ENCODE data around the gene MANBA. TPM values are rescaled to one million over a fixed set of nuclear protein-coding genes. Genes with fewer than 3 reads are reported as not detected.

Gene MANBA
- polyA plus RNA-seq (ENCODE audit: insufficient read length in 12 of 12): 10 to 100 TPM in 9 of 12 donors, 1 to 10 TPM in 2, not detected in 1; 8.7 to 16.5 (median 11.3) TPM
- long read RNA-seq, donor 1, transcript MANBA-201 (17 exons, 3,361 nt): major isoform, 5 of 13 reads
- long read RNA-seq, donor 1, partial matches to known transcripts: 8 of 13 reads
- long read RNA-seq, donor 1, other reads (novel, unspliced or antisense): 0 of 13 reads
- long read RNA-seq, donor 2, partial matches to known transcripts: 0 of 1 reads
- long read RNA-seq, donor 2, other reads (novel, unspliced or antisense): 0 of 1 reads
- long read RNA-seq, donor 3: 0 reads
- long read RNA-seq, donor 4: 0 reads
- long read RNA-seq, donor 5, partial matches to known transcripts: 9 of 12 reads
- long read RNA-seq, donor 5, other reads (novel, unspliced or antisense): 0 of 12 reads
- long read RNA-seq, donor 6: 0 reads
- long read RNA-seq, donor 7, partial matches to known transcripts: 0 of 2 reads
- long read RNA-seq, donor 7, other reads (novel, unspliced or antisense): 0 of 2 reads
- long read RNA-seq, donor 8, partial matches to known transcripts: 19 of 20 reads
- long read RNA-seq, donor 8, other reads (novel, unspliced or antisense): 0 of 20 reads
- long read RNA-seq, donor 9, partial matches to known transcripts: 5 of 6 reads
- long read RNA-seq, donor 9, other reads (novel, unspliced or antisense): 0 of 6 reads
- long read RNA-seq, donor 10, partial matches to known transcripts: 7 of 8 reads
- long read RNA-seq, donor 10, other reads (novel, unspliced or antisense): 0 of 8 reads
- long read RNA-seq, donor 11, partial matches to known transcripts: 5 of 6 reads
- long read RNA-seq, donor 11, other reads (novel, unspliced or antisense): 0 of 6 reads

DNA sequence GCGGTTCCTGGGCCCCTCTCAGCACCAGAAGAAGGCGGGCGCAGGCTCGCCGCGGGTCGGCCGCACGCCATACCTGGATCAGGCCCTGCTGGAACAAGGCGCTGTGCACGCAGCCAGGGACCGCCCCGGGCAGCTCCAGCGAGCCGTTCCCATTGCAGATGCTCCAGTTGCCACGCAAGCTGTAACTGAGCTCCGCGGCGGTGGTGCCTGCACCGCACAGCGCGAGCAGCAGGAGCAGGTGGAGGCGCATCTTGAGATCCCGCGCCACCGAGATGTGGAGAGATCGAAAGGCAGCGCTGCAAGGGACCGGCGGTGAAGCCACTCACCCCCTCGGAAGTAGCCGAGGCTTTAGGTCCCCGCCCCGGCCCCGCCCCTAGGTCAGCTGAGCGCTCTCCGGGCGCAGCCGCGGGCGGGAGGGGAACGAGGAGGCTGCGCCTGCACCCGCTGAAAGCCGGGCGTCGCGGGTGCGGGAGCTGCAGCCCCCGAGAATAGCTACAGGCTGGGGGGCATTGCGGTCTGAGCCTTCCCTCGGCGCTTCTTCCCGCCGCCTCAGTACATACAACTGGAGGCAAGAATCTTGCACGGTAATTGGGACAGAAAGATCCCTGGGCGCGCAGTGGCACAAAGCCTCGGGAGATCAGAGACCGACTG, at the start of gene MANBA:
Gene MANBA (minus strand): TSS at position 324 of the 651 bp plus-strand sequence. CDS start 74 bp downstream, at position 250.
- DNase-seq: peak; percentile 85

DNA sequence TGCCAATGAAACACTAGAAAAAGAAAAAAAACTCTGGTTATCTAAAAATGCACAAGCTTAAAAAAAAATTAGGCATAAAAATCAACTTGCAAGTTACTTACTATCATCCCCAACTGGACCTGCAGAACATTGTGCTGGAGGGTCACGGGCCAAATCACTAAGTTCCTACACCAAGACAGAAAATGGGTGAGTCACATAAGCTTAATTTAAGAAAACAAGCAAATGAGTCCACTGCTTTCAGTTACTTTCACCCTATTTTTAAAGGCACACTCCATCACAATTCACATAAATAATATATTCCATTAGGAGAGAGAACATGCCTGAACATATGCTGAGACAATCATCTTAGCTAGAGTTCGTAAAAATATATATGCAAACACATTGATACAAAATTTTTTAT, 48.9 kb upstream of the MANBA start:
- DNase-seq: no peak

DNA sequence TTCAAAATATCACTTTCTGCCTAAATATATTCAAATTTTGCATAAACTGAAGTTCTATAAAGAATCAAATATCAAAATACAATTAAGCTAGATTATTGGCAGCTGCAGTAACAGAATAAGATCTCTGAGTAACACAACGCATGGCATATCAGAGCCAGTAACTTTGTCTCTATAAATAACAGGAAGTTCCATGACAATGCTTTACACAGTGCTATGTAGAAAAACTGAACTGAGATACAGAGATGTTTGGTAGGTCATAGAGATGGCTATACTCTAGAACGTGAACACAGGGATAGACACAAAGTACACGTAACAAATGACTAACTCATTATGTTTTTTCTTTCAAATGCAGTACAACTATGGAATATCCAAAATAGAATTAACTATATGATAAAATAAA, 48.4 kb upstream of the MANBA start:
- DNase-seq: no peak

DNA sequence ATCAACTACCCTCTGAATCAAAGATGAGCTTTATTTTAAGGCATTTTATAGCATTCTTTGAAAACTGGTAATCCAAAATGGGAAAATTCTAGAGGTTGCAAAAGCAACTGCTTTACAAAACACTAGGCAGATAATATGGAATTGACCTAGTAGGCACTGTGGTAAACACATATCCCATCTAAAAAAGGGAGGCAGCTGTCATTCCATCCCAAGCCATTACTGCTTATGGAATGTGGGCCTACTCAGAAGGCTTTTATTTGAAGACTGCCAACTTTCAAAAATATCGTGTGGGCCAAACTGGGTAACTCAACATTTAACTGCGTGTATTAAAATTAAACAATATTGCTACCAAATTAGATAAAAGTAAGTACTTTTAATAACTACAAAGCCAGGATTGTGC, 47.2 kb upstream of the MANBA start:
- no peak for DNase-seq

DNA sequence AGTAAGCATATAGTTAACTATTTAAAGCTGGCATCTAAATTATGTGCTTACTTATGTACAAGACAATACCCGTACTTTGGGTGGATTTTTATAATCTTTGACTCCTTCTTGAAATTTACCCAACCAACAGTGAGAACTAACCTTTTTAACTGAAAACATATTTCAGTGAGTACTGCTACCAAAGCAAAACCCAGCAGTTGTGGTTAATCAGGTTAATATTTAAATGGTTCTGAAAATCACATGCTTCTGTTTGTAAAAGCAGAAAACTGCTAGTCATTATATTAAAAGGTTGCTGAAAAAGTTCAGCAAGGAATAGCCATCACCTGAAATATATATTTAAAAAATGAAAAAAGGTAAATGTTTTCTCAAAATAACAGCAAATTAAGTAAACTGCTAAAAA, 46.6 kb upstream of the MANBA start:
- DNase-seq: no peak

DNA sequence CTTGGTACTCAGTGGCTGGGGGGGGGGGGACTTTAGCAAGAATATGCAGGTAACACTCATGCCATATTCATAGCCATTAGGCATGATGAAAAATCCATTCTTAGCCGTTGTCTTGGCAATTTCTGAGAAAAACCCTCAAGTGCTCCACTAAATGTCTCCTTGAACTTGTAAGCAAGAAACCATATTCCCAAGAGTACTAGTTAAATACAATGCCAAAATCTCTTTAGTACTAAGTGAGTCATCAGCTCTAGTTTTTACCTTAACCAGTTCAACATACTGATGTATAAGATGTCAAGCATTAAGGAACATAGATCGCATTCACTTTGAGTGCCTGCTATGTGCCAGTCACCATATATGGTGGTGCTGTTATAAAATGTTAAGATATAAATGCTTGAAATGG, 39.0 kb upstream of the MANBA start:
- no peak for DNase-seq

DNA sequence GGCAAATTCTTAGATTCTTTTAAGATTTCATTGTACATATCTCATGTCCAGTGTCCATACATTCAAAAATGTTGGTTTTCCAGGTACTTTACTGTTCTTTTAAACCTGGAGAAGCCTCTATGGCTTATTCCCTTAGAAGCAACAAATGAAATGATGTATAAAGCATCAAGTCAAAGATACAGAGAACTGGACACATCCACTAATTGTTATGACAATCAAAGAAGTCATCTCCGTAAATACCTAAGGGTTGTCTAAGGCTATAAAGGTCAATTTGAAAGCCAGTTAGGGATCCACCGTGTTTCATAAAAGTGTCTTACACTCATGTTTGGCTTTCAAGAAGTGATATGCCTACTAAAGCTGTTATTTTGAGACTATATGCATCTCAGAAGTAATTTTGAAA, 34.2 kb upstream of the MANBA start:
- no peak for DNase-seq

DNA sequence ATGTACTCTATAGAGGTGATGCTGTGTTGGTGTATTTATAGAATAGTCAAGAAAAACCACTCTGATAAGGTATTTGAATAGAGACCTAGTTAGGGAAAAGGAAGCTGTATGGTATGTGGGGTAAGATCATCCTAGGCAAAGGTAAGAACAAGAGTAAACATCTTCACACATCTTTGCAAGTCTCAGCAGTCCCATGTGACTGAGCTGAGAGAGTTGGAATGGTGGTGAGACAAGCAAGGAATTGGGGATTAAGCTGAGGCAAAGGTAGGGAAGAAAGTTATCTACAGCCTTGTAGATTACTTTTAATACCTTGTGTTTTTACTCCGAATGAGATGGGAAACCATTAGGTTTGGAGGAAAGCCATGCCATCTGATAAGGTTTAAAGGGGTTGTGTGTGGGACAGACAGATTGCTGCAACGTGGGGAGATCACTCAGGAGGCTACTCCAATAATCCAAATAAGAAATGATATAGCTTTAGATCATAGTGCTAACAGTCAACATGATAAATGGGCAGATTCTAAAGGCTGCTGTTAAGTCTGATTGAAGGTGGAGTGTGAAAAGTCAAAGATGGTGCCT, 31.7 kb upstream of the MANBA start:
- DNase-seq: no peak

DNA sequence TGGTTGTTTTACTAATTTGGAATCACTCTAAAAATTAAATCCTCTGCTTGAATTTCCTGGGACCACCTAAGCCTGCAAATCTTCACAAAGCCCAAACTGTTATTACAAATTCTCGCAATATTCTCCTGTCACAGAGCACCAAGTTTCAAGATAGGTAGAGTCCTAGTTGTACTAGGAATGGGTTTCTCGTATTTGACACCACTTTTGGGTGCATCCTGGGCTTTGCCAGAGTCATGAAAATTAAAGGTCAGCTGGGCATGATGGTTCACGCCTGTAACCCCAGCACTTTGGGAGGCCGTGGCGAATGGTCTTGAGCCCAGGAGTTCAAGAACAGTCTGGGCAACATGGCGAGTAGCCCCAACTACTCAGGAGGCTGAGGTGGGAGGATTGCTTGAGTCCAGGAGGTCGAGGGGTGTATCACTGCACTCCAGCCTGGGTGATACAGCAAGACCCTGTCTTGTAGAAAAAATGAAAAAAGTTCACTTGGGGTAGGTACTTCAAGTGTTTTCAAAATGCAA, 30.6 kb upstream of the MANBA start:
- no peak for DNase-seq

DNA sequence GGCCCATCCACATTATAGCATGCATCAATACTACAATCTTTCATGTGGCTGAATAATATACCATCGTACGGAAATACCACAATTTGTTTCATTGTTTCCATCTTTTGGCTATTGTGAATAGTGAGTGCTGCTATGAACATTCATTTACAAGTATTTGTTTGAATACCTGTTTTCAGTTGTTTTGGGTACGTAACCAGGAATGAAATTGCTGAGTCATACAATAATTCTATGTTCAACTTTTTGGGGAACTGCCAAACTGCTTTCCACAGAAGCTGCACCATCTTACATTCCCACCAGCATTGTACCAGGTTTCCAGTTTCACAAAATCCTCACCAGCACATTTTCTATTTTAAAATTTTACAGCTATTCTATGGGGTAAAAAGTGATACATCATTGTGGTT, 28.5 kb upstream of the MANBA start:
- DNase-seq: no peak

DNA sequence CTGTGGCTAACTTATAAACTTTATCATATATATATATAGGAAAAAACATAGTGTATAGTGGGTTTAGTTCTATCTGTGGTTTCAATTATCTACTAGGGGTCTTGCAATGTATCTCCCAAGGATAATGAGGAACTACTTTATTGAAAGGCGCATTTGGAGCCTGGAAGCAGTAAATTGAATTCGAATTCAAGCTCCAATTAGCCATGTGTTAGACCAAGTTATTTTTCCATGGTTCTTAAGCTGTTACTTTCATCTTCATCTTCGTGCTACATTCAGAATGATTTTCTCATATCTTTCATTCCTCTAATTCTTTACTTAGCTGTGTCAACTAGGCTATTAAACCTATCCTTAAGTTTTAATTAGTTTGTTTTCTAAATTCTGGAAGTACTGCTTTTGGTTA, 27.2 kb upstream of the MANBA start:
- DNase-seq: no peak

DNA sequence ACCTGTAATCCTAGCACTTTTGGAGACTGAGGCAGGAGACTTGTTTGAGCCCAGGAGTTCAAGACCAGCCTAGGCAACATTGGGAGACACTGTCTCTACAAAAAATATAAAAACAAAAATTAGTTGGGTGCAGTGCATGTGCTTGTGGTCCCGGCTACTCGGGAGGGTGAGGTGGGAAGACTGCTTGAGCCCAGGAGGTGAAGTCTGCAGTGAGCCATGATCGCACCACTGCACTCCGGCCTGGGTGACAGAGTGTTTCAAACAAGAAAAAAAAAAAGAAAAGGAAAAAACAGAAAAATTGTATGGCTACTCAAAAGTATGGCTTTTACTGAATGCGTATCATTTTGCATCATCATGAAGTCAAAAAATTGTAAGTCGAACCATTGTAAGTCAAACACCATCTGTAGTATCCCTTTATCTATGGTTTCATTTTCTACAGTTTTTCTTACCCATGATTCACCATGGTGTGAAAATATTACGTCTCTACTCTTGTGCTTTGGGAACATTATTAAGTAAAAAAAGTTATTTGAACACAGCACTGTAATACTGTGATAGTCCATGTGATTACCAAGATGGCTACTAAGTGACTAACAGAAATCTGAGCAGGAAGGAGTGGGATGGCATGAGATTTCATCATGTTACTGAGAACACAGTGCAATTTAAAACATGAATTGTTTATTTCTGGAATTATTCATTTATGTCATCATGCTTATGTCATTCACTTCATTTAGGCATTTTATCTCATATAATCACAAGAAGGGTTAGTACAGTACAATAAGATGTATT, 26.5 kb upstream of the MANBA start:
- no peak for DNase-seq

DNA sequence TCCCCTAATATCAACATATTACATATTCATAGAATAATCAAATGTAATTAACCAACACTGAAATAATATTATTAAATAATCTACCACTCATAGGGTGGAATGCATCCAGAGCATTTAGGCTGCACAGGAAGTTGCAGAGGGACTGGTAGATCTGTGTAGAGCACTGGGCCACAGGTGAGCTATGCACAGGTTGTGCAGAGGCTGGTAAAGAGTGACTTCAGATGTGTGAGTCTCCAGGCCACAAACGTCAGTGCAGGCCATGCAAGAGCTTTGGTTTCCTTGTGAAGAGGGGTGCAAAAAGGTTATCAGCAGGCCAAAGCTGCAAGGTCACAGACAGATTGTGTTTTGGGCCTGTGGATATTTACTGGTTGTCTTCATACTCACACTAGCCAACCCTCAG, 25.5 kb upstream of the MANBA start:
- DNase-seq: no peak

DNA sequence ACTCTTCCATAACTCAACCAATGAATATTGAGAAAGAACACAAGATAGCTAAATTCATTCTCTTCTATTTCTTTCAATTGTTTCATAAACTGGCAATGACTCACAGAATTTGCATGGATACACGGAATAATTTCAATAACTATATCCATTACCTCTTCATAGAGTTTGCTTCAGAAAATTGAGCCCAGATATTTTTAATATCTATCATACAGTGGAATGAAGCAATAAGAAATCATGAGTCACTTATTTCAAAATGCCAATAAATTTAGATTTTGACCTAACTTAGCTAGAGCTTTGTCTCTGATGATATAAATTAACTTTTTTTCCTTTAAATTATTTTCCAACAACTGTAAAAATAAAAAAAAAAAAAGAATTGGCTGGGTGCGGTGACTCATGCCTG, 22.2 kb upstream of the MANBA start:
- no peak for DNase-seq

DNA sequence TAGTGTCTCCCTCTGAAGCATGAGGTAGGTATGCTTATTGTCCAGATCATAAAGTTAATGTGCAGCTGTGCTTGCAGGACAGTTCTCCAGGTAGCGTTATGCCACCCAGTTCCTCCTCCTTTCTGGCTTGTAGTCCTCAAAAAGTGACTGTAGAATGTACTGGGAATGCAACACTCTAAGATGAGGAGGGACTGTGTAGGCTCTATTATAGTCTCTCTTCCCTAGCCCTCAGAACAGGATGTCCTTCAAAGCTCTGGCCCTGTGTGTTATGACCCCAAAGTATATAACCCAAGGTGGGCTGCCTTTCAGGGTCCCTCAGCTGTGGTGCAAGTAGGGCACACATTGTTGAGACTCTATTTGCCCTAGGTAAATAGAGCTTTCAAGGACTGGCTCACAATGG, 20.8 kb upstream of the MANBA start:
- no peak for DNase-seq

DNA sequence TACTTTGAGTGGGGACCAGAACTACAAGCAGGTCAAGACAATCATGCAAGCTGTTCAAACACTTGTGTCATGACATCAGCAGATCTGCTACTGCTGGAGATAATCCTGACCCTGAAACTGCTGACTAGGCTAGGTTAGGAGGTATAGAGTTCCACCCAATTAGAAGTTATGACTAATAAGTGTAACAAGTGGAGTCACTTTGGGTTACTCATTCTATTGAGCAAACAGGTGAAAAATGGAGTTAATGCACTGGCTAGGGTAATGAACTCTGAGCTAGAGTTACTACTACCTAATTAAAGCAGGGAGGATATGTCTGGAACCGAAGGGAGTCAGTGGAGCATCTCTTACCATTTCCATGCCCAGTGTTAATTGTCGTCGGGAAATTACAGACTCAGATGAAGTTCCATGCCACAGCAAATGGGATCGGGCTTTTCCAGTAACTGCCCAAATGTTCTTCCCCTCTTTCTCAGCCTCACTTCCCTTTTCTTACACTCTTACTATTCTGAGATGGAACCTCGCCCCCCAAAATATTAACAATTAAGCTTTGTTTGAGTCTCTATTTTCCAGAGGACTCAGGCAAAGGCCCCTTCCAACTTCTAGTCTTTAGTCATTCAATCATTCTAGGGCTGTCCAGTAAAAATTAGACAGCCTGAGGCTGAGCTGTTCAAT, 19.8 kb upstream of the MANBA start:
- DNase-seq: no peak

DNA sequence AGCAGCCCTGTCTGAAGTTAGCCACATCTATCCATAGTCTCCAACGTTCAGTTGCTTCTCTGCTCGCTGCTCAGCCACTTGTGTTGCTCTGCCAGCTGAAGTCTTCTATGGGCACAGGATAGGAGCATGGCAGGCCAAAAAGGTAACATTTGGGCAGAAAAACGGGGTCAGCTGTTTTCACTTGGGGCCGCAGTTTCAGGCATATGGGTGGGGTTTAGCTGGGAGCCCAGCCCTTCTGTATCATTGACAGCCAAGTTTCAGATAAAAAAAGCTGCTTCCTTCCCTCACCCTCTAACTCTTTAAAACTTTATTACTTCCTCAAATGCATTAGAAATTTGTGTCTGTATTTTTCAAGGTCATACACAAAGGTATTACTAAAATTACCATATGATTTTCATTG, 18.4 kb upstream of the MANBA start:
- no peak for DNase-seq

DNA sequence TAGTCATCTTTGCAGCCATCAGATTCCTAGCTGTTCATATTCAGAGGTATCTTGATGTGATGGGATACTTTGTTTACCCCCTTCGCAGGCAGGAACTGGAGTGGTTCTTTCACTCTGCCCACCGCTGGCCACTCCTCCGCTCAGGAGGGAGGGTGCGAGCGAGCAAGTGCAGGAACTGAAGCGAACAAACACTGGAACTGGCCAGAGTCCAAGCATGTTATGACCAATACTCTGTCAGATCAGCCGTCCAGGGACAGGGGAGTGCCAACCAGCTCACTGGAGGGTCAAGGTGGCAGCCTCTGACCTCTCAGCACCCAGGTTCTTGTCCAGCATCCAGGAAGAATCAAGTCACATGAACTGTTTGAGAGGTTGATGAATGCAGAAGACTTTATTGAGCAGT, 18.0 kb upstream of the MANBA start:
- no peak for DNase-seq

DNA sequence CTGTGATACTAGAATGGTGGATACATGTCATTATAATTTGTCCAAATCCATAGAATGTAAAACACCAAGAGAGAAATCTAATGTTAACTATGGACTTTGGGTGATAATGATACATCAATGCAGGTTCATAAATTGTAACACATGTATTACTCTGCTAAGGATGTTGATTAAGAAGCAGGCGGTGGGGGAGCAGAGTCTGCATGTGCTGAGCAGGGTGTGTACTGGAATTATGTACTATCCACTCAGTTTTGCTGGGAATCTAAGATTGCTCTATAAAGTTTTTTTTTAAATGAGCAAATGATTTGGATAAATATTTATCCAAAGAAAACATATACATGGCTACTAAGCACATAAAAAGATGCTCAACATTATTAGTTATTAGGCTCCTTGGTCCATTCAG, 15.0 kb upstream of the MANBA start:
- no peak for DNase-seq

DNA sequence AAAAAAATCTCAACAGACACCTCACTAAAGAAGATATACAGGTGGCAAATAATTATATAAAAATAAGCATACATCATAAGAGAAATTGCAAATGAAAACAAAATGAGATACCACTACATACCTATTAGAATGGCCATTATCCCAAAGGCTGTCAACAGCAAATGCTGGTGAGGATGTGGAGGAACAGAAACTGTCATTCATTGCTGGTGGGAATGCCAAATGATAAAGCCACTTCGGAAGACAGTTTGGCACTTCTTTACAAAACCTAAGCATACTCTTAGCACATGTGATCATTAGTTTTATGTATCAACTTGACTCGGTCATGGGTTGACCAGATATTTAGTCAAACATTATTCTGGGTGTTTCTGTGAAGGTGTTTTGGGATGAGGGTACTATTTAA, 13.5 kb upstream of the MANBA start:
- DNase-seq: no peak
